HepG2 (cell line): ENCODE data around the gene TMEM19. TPM values are rescaled to one million over a fixed set of nuclear protein-coding genes. Genes with fewer than 3 reads are reported as not detected.

ENCODE experiments used
- ATAC-seq: fragments of 200-7000 bp; cut with Tn5 transposase; 3 replicates; pipeline ENCODE4 v1.9.1; 2020; ENCODE audit warnings: mild to moderate bottlenecking, moderate library complexity
- BruUV-seq: library from RNA; stranded (reverse); fragments of 400-500 nt; replicated peaks from 2 replicates; lab custom pipeline; 2021; lab: Mats Ljungman, UMichigan
- CTCF ChIA-PET: fragments of 300-600 bp; formaldehyde crosslinking; extraction: SDS; loops from one replicate; lab custom pipeline; 2021; ENCODE audit warnings: low total read pairs, inconsistent platforms, low intra/inter-chr PET ratio; lab: Yijun Ruan, JAX
- POLR2A ChIA-PET: fragments of 350-600 bp; sonication (Branson Sonifier 250); formaldehyde crosslinking; loops from one replicate; lab custom pipeline; 2020; ENCODE audit warnings: antibody characterized with exemption, inconsistent platforms; lab: Yijun Ruan, JAX
- DNase-seq: peaks from one replicate; pipeline ENCODE4 v3.0.0-alpha.2; 2015; ENCODE audit warnings: low spot score
- FAIRE-seq: peaks from 3 replicates; lab custom pipeline; 2011; peaks lifted over from hg19 to GRCh38; lab: Jason Lieb, UNC
- H2AFZ ChIP-seq: one replicate; pipeline ENCODE4 v1.6.1; 2011; ENCODE audit warnings: low read length, inconsistent platforms
- H3K27ac ChIP-seq: fragments of 300-600 bp; 3 replicates; pipeline ENCODE4 v1.8.0; 2011; ENCODE audit warnings: mixed run types, mild to moderate bottlenecking, mixed read lengths, low read length, inconsistent platforms; ENCODE audit not compliant: insufficient read depth; ENCODE audit errors: extremely low read length
- H3K27me3 ChIP-seq, 2 experiments: fragments of 200-600 bp in 1 of 2; 2 replicates in 1 of 2; 3 replicates in 1 of 2; pipeline versions ENCODE4 v1.6.0 to v1.8.0; 2011; ENCODE audit warnings: low read length in 2 of 2, mild to moderate bottlenecking in 2 of 2, moderate library complexity in 2 of 2, inconsistent platforms in 1 of 2; ENCODE audit not compliant: insufficient read depth in 2 of 2, control insufficient read depth in 1 of 2
- H3K36me3 ChIP-seq, 2 experiments: fragments of 200-600 bp in 1 of 2; replicated peaks in 1 of 2; 2 replicates in 1 of 2; 3 replicates in 1 of 2; pipeline versions ENCODE4 v1.5.1 to v1.8.0; 2011; ENCODE audit warnings: low read length in 2 of 2, inconsistent platforms in 1 of 2; ENCODE audit not compliant: insufficient read depth in 2 of 2, control insufficient read depth in 1 of 2
- H3K4me1 ChIP-seq: 2 replicates; pipeline ENCODE4 v1.5.1; 2012; ENCODE audit warnings: low read length, inconsistent platforms; ENCODE audit not compliant: insufficient read depth
- H3K4me2 ChIP-seq: 2 replicates; pipeline ENCODE4 v1.6.0; 2011; ENCODE audit warnings: low read depth, low read length, inconsistent platforms
- H3K4me3 ChIP-seq, 3 experiments: fragments of 200-600 bp in 1 of 3; sonication (generic), shearing (Covaris generic) in 1 of 3; replicated peaks in 1 of 3; 2 replicates each; pipeline ENCODE4 v1.5.1; 2011 to 2016; ENCODE audit warnings: low read length in 3 of 3, inconsistent platforms in 2 of 3, low read depth in 2 of 3, mild to moderate bottlenecking in 2 of 3, control low read depth in 1 of 3, mixed read lengths in 1 of 3; ENCODE audit not compliant: insufficient read depth in 1 of 3
- H3K79me2 ChIP-seq: one replicate; pipeline ENCODE4 v1.6.1; 2011; ENCODE audit warnings: low read length, inconsistent platforms; ENCODE audit not compliant: insufficient read depth
- H3K9ac ChIP-seq: 2 replicates; pipeline ENCODE4 v1.6.0; 2011; ENCODE audit warnings: mild to moderate bottlenecking, low read depth, low read length, inconsistent platforms; ENCODE audit not compliant: insufficient read depth
- H3K9me3 ChIP-seq: 2 replicates; pipeline ENCODE4 v1.5.1; 2012; ENCODE audit warnings: mild to moderate bottlenecking, low read length
- H4K20me1 ChIP-seq: 2 replicates; pipeline ENCODE4 v1.6.0; 2011; ENCODE audit warnings: inconsistent platforms, mild to moderate bottlenecking, low read length, moderate library complexity; ENCODE audit not compliant: insufficient read depth
- EED ChIP-seq: sonication (generic); formaldehyde crosslinking; IDR thresholded peaks from 2 replicates; pipeline ENCODE4 v1.5.0; 2020; ENCODE audit warnings: mild to moderate bottlenecking, missing genetic modification reagents
- GABPB1 ChIP-seq: IDR thresholded peaks from 2 replicates; pipeline ENCODE4 v1.6.1; 2016; ENCODE audit warnings: mild to moderate bottlenecking, missing genetic modification reagents, moderate library complexity, missing compliant biosample characterization
- GATAD1 ChIP-seq: IDR thresholded peaks from 2 replicates; pipeline ENCODE4 v1.6.1; 2016; ENCODE audit warnings: missing genetic modification reagents, missing compliant biosample characterization
- HNRNPL ChIP-seq: fragments of 200-400 bp; formaldehyde crosslinking; IDR thresholded peaks from 2 replicates; pipeline ENCODE4 v1.6.1; 2017; ENCODE audit warnings: mild to moderate bottlenecking, low read depth, low read length
- HNRNPLL ChIP-seq: fragments of 200-400 bp; formaldehyde crosslinking; IDR thresholded peaks from 2 replicates; pipeline ENCODE4 v1.6.1; 2017; ENCODE audit warnings: mild to moderate bottlenecking, low read depth, low read length; ENCODE audit not compliant: poor library complexity, severe bottlenecking
- KLF6 ChIP-seq: IDR thresholded peaks from 2 replicates; pipeline ENCODE4 v1.8.0; 2016; ENCODE audit warnings: missing biosample characterization, missing genetic modification reagents
- MAFK ChIP-seq, 2 experiments: IDR thresholded peaks in 1 of 2; conservative IDR thresholded peaks in 1 of 2; 2 replicates each; pipeline ENCODE4 v1.6.1; 2011; ENCODE audit warnings: improper control_type of control experiment in 2 of 2, low read length in 2 of 2
- NKX3-1 ChIP-seq: sonication (generic); formaldehyde crosslinking; IDR thresholded peaks from 2 replicates; pipeline ENCODE4 v1.5.0; 2020; ENCODE audit warnings: missing genetic modification reagents
- ZBTB42 ChIP-seq: sonication (generic); formaldehyde crosslinking; IDR thresholded peaks from 2 replicates; pipeline ENCODE4 v1.5.0; 2020; ENCODE audit warnings: mild to moderate bottlenecking, missing genetic modification reagents
- ZNF263 ChIP-seq: sonication (generic); formaldehyde crosslinking; IDR thresholded peaks from 2 replicates; pipeline ENCODE4 v1.4.0; 2020; ENCODE audit warnings: missing genetic modification reagents
- ZNF563 ChIP-seq: sonication (generic); formaldehyde crosslinking; IDR thresholded peaks from 2 replicates; pipeline ENCODE4 v1.8.0; 2022; ENCODE audit warnings: mild to moderate bottlenecking, moderate library complexity, missing genetic modification reagents
- ZNF891 ChIP-seq: sonication (generic); formaldehyde crosslinking; IDR thresholded peaks from 2 replicates; pipeline ENCODE4 v1.5.0; 2020; ENCODE audit warnings: mild to moderate bottlenecking, missing genetic modification reagents
- WGBS: methylation state at CpG from one replicate; pipeline ENCODE4 v1.1.6; 2017; ENCODE audit warnings: low lambda C conversion rate; 5-methylcytosine and 5-hydroxymethylcytosine counted together
- in situ Hi-C: cut with HindIII; loops from 2 replicates; pipeline ENCODE4 v1.10.0; 2017; ENCODE audit warnings: low pct_unique_long_range_greater_than_20kb; ENCODE audit not compliant: extremely low pct_ligation_motif_present
- intact Hi-C: fragments of 100-400 bp; cut with micrococcal nuclease; formaldehyde crosslinking; loops from one replicate; pipeline ENCODE4 v1.10.0; 2022; ENCODE audit not compliant: unreplicated experiment
- polyA plus RNA-seq, 8 experiments: library from polyadenylated mRNA; depleted of rRNA in 3 of 8; stranded (reverse) in 7 of 8; unstranded in 1 of 8; fragments of >200 nt; fragmentation: Illumina TruSeq in 4 of 8; extraction: Trizol in 4 of 8; gene quantifications; 2 replicates each; pipeline versions ENCODE4 v1.2.1 to v1.2.3, GENCODE V29; 2011 to 2016; ENCODE audit warnings: low read depth in 4 of 8, missing spikeins in 1 of 8, mixed read lengths in 1 of 8; ENCODE audit not compliant: insufficient read depth in 1 of 8
- total RNA-seq, 5 experiments: library from RNA; depleted of rRNA; stranded (reverse); fragments of >200 nt; fragmentation: Illumina TruSeq; extraction: Trizol; gene quantifications; 2 replicates each; pipeline ENCODE4 v1.2.3, GENCODE V29; 2016; ENCODE audit warnings: low read depth in 1 of 5
- TF ChIP-seq, protein P1 (sequence below): sonication (generic); formaldehyde crosslinking; IDR thresholded peaks from 2 replicates; pipeline ENCODE4 v1.9.0; 2021; ENCODE audit warnings: missing genetic modification reagents, mild to moderate bottlenecking, borderline replicate concordance
- TF ChIP-seq, protein P2 (sequence below): sonication (generic); formaldehyde crosslinking; IDR thresholded peaks from 2 replicates; pipeline ENCODE4 v1.5.0; 2020; ENCODE audit warnings: missing genetic modification reagents, mild to moderate bottlenecking, borderline replicate concordance

Gene TMEM19
- total and polyA plus RNA-seq, 2 of the 13 experiments (the other 11 are each of a cell fraction or from before 2014, with no cell fraction given), result 16.9 to 22.5 TPM

GRCh38 chr12:71661977-71662530, 23.8 kb upstream of the TMEM19 start:
- ATAC-seq (no peak), DNase-seq (no peak), FAIRE-seq (no peak)
- POLR2A ChIA-PET, result interaction anchor here (1.0 to 2.7 kb wide), 3 partner anchors 14 to 222 kb away, joined by 4 to 78 read pairs (median 11); partner anchors contain the start of gene TMEM19
- BruUV-seq, result no TSS peak
- CTCF ChIA-PET, result no interaction called here
- Histone ChIP-seq H3K4me3 (peak overlapping the region; percentile 88 to 97 (median 94); a peak in 5 of 6 replicates), H4K20me1 (peaks cover 19% of the 10 kb centered on the region), H2AFZ (no peak overlapping the region), H3K9me3 (no peaks in the 10 kb centered on the region), H3K79me2 (peaks cover 57% of the 10 kb centered on the region), H3K27ac (peak overlapping the region; percentile 99), H3K27me3 (no peaks in the 10 kb centered on the region; a peak in 1 of 5 replicates), H3K36me3 (peaks cover 0 to 22% of the 10 kb centered on the region in 2 experiments; a peak in 3 of 5 replicates), H3K4me2 (peak overlapping the region; percentile 85), H3K4me1 (peaks cover 24% of the 10 kb centered on the region), H3K9ac (peak overlapping the region; percentile 95)
- TF ChIP-seq MAFK (conservative IDR thresholded peaks at IDR 0.05 in 1 of 2, IDR thresholded peaks at IDR 0.05 in 1 of 2; ENCODE audit: low read length in 2 of 2), result 0 out of 4 replicates have a peak, but pooled peaks of 1 of the 2 experiments have one; percentile 4
- TF ChIP-seq, protein P1, sequence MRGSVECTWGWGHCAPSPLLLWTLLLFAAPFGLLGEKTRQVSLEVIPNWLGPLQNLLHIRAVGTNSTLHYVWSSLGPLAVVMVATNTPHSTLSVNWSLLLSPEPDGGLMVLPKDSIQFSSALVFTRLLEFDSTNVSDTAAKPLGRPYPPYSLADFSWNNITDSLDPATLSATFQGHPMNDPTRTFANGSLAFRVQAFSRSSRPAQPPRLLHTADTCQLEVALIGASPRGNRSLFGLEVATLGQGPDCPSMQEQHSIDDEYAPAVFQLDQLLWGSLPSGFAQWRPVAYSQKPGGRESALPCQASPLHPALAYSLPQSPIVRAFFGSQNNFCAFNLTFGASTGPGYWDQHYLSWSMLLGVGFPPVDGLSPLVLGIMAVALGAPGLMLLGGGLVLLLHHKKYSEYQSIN (CRISPR knock-in tag), result no peak
- 4% methylated on average over 8 of the region's 8 CpGs for WGBS
- intact Hi-C loops, result loop anchor here (2.0 kb wide), 1 partner anchor 85 kb away; no protein-coding TSS in a partner anchor
- in situ Hi-C loops, result loop anchor here (5.0 kb wide), 1 partner anchor 90 kb away; the partner anchor contains the start of gene RAB21

DNA sequence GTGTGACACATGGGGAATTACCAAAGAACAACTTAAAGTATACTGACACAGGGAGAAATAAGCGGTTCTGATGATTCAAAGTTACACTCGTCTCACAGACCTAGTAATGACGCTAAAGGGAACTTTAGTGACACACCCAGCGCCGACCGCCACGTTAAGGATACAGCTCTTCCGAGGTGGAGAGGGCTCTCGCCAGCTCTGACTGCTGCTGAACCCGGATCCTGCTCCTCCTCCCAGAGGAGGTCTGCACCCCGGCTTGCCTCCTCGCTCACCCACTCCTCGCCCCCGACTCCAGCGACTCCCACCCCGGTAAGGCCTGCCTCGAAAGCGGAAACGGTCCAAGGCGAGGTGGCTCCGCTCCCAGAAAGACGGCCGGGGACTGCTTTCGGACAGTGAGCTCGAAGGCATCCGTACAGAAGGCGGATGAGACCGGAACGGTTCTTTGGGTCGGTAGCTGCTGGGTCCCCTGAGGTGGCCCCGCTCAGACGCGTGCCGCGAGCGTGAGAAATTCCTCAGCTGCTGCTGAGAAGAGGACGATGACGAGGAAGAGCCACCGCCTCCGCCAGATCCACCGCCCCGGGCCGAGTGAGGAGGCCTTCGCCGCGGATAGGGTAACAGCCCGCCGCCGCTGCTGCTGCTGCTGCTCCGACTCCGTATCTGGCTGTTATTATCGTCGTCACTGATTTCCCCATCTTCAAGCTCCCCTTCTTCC, 22.9 kb upstream of the TMEM19 start:
- Histone ChIP-seq H3K4me3 (peak overlapping the region; percentile 88 to 97 (median 94)), H4K20me1 (peaks cover 19% of the 10 kb centered on the region), H3K27me3 (no peaks in the 10 kb centered on the region; a peak in 1 of 5 replicates), H3K4me1 (peaks cover 24% of the 10 kb centered on the region), H3K79me2 (peaks cover 57% of the 10 kb centered on the region), H3K36me3 (peaks cover 0 to 21% of the 10 kb centered on the region in 2 experiments; a peak in 3 of 5 replicates), H3K27ac (peak overlapping the region; percentile 99), H3K9ac (peak overlapping the region; percentile 95), H3K4me2 (peak overlapping the region; percentile 85), H2AFZ (no peak overlapping the region), H3K9me3 (no peaks in the 10 kb centered on the region)
- WGBS, result 5% methylated on average over 7 of the region's 53 CpGs
- no peak for FAIRE-seq
- intact Hi-C loops, result loop anchor here (2.0 kb wide), 1 partner anchor 84 kb away; no protein-coding TSS in a partner anchor
- ChIA-PET CTCF (no interaction called here), POLR2A (interaction anchor here (1.0 to 2.9 kb wide), 9 partner anchors 9 to 222 kb away, joined by 3 to 78 read pairs (median 8); partner anchors contain the start of genes RAB21 and TMEM19)
- peak; percentile 22 for DNase-seq
- ATAC-seq, result peak; percentile 54
- in situ Hi-C loops, result loop anchor here (5.0 kb wide), 1 partner anchor 89 kb away; the partner anchor contains the start of gene RAB21
- BruUV-seq, result TSS peak; percentile 84
- TF ChIP-seq HNRNPLL, result peak; percentile 36
- TF ChIP-seq ZBTB42, result no peak
- TF ChIP-seq GATAD1, result peak; percentile 42; the same call in 1 of the 2 replicates
- TF ChIP-seq NKX3-1, result no peak
- 0 out of 2 replicates have a peak, but pooled peaks have one; percentile 3 for TF ChIP-seq HNRNPL
- TF ChIP-seq ZNF563 (CRISPR knock-in tag), result no peak
- TF ChIP-seq, protein P2, sequence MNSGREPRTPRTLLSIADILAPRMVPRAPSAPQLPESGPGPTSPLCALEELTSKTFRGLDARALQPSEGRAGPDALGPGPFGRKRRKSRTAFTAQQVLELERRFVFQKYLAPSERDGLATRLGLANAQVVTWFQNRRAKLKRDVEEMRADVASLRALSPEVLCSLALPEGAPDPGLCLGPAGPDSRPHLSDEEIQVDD (CRISPR knock-in tag), result no peak
- no peak for TF ChIP-seq ZNF263 (CRISPR knock-in tag)
- 0 out of 2 replicates have a peak, but pooled peaks have one; percentile 38 for TF ChIP-seq ZNF891
- no peak for TF ChIP-seq EED (CRISPR knock-in tag)
- peak; percentile 36 for TF ChIP-seq GABPB1 (CRISPR knock-in tag)
- 0 out of 2 replicates have a peak, but pooled peaks have one; percentile 17 for TF ChIP-seq KLF6 (CRISPR knock-in tag)
